GM04504 (cell line): ENCODE data around the gene RD3L.

Source experiments
- DNase-seq: peaks from one replicate; pipeline ENCODE4 v3.0.0-alpha.2; 2012; ENCODE audit warnings: low read depth

The RD3L gene

GRCh38 chr14:103896578-103896977 lies 45.8 kb downstream of the RD3L start:
- DNase-seq = no peak

DNA sequence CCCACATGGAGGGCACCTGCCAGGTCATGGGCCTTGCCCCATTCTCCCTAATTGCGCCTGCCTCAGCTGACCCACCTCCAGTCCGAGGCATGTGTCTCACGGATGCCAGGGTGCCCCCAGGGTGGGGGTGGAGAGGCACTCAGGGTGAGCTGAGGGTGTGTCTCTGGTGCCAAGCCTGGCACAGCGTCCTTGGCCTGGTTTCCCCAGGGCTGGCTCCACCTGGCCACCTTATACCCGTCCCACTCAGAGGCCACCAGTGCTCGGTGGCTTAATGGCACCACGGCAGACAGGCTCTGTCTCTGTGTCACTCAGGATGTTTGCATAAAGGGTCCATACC lies 47.6 kb downstream of the RD3L start:
- DNase-seq = no peak

- DNase-seq = no peak
Observed at GRCh38 chr14:103894034-103894722, 48.2 kb downstream of the RD3L start.

GRCh38 chr14:103892247-103892646 lies 50.1 kb downstream of the RD3L start:
- DNase-seq = no peak

GRCh38 chr14:103891667-103892215 lies 50.6 kb downstream of the RD3L start:
- no peak for DNase-seq

GRCh38 chr14:103890821-103891666 lies 51.3 kb downstream of the RD3L start:
- no peak for DNase-seq
